HepG2 (cell line): Measurements from ENCODE around the gene SLCO2A1. TPM values are rescaled to one million over a fixed set of nuclear protein-coding genes. Genes with fewer than 3 reads are reported as not detected.

Source experiments
- ATM ChIP-seq: fragments of 450-650 bp; IDR thresholded peaks from 2 replicates; pipeline ENCODE4 v1.7.1; 2017; ENCODE audit warnings: mild to moderate bottlenecking, borderline replicate concordance
- BCL6 ChIP-seq: IDR thresholded peaks from 2 replicates; pipeline ENCODE4 v1.6.1; 2016; ENCODE audit warnings: missing genetic modification reagents, missing compliant biosample characterization
- FIP1L1 ChIP-seq: fragments of 200-400 bp; formaldehyde crosslinking; IDR thresholded peaks from 2 replicates; pipeline ENCODE4 v1.6.1; 2018; ENCODE audit warnings: low read depth, mild to moderate bottlenecking, low read length, moderate library complexity, borderline replicate concordance; ENCODE audit not compliant: insufficient read depth
- GATAD2A ChIP-seq: IDR thresholded peaks from 2 replicates; pipeline ENCODE4 v1.6.1; 2016
- HIC2 ChIP-seq: sonication (generic); formaldehyde crosslinking; IDR thresholded peaks from 2 replicates; pipeline ENCODE4 v1.9.0; 2022; ENCODE audit warnings: low read depth, missing genetic modification reagents
- HOXA7 ChIP-seq: sonication (generic); formaldehyde crosslinking; IDR thresholded peaks from 2 replicates; pipeline ENCODE4 v1.8.1; 2022; ENCODE audit warnings: mild to moderate bottlenecking, missing genetic modification reagents, moderate library complexity
- NBN ChIP-seq: fragments of 450-650 bp; conservative IDR thresholded peaks from 2 replicates; pipeline ENCODE4 v1.6.1; 2017
- PATZ1 ChIP-seq: sonication (generic); formaldehyde crosslinking; IDR thresholded peaks from 2 replicates; pipeline ENCODE4 v1.4.0; 2020; ENCODE audit warnings: missing genetic modification reagents
- PAXIP1 ChIP-seq: sonication (generic); formaldehyde crosslinking; conservative IDR thresholded peaks from 2 replicates; pipeline ENCODE4 v1.4.0; 2020; ENCODE audit warnings: mild to moderate bottlenecking, missing genetic modification reagents, moderate library complexity
- POLR2AphosphoS5 ChIP-seq: IDR thresholded peaks from 2 replicates; pipeline ENCODE4 v1.6.1; 2012; ENCODE audit warnings: low read depth, low read length
- PRPF4 ChIP-seq: fragments of 200-400 bp; formaldehyde crosslinking; IDR thresholded peaks from 2 replicates; pipeline ENCODE4 v1.6.1; 2016; ENCODE audit warnings: low read length, low read depth; ENCODE audit not compliant: poor library complexity, severe bottlenecking
- RXRB ChIP-seq: IDR thresholded peaks from 2 replicates; pipeline ENCODE4 v1.6.1; 2016; ENCODE audit warnings: borderline replicate concordance, missing genetic modification reagents, missing compliant biosample characterization
- SOX13 ChIP-seq, 3 experiments: fragments of 450-650 bp in 1 of 3; sonication (generic) in 1 of 3; formaldehyde crosslinking in 1 of 3; IDR thresholded peaks in 2 of 3; conservative IDR thresholded peaks in 1 of 3; 2 replicates each; pipeline versions ENCODE4 v1.5.0 to v1.6.1; 2016 to 2020; ENCODE audit warnings: antibody characterized with exemption in 1 of 3, mild to moderate bottlenecking in 1 of 3, missing compliant biosample characterization in 1 of 3, missing genetic modification reagents in 1 of 3, moderate library complexity in 1 of 3
- TSC22D2 ChIP-seq: sonication (generic); formaldehyde crosslinking; IDR thresholded peaks from 2 replicates; pipeline ENCODE4 v1.5.1; 2020; ENCODE audit warnings: missing genetic modification reagents, mild to moderate bottlenecking, borderline replicate concordance
- ZNF282 ChIP-seq: fragments of 450-650 bp; IDR thresholded peaks from 2 replicates; pipeline ENCODE4 v1.6.1; 2018; ENCODE audit not compliant: partially characterized antibody
- ZNF552 ChIP-seq: sonication (generic); formaldehyde crosslinking; IDR thresholded peaks from 2 replicates; pipeline ENCODE4 v1.9.0; 2022; ENCODE audit warnings: missing genetic modification reagents, mild to moderate bottlenecking, borderline replicate concordance
- ZNF710 ChIP-seq: sonication (generic); formaldehyde crosslinking; IDR thresholded peaks from 2 replicates; pipeline ENCODE4 v1.5.0; 2020; ENCODE audit warnings: mild to moderate bottlenecking, missing genetic modification reagents, borderline replicate concordance
- ZNF83 ChIP-seq: sonication (generic); formaldehyde crosslinking; IDR thresholded peaks from 2 replicates; pipeline ENCODE4 v1.4.0; 2020; ENCODE audit warnings: missing genetic modification reagents, mild to moderate bottlenecking, borderline replicate concordance
- polyA plus RNA-seq, 8 experiments: library from polyadenylated mRNA; depleted of rRNA in 3 of 8; stranded (reverse) in 7 of 8; unstranded in 1 of 8; fragments of >200 nt; fragmentation: Illumina TruSeq in 4 of 8; extraction: Trizol in 4 of 8; gene quantifications; 2 replicates each; pipeline versions ENCODE4 v1.2.1 to v1.2.3, GENCODE V29; 2011 to 2016; ENCODE audit warnings: low read depth in 4 of 8, missing spikeins in 1 of 8, mixed read lengths in 1 of 8; ENCODE audit not compliant: insufficient read depth in 1 of 8
- total RNA-seq, 5 experiments: library from RNA; depleted of rRNA; stranded (reverse); fragments of >200 nt; fragmentation: Illumina TruSeq; extraction: Trizol; gene quantifications; 2 replicates each; pipeline ENCODE4 v1.2.3, GENCODE V29; 2016; ENCODE audit warnings: low read depth in 1 of 5

SLCO2A1 gene
- total and polyA plus RNA-seq, 2 of the 13 experiments (the other 11 are each of a cell fraction or from before 2014, with no cell fraction given) = 0.04 TPM; not detected in 1

GRCh38 chr3:134030379-134031347 lies 938 bp upstream of the SLCO2A1 start (continued):
- TF ChIP-seq PAXIP1 (CRISPR knock-in tag) (peak; percentile 86), HIC2 (CRISPR knock-in tag) (no peak), ZNF282 (no peak), ZNF710 (CRISPR knock-in tag) (no peak), NBN (no peak), BCL6 (CRISPR knock-in tag) (peak; percentile 74), PATZ1 (CRISPR knock-in tag) (peak; percentile 78), HOXA7 (no peak), GATAD2A (peak; percentile 48; the same call in 1 of the 2 replicates), PRPF4 (peak; percentile 96), RXRB (CRISPR knock-in tag) (0 out of 2 replicates have a peak, but pooled peaks have one; percentile 9), ATM (no peak), FIP1L1 (no peak), SOX13 (IDR thresholded peaks at IDR 0.05) (peak; percentile 52; the same call in 1 of the 2 replicates), SOX13 (CRISPR knock-in tag; conservative IDR thresholded peaks at IDR 0.05 in 1 of 2, IDR thresholded peaks at IDR 0.05 in 1 of 2) (0 out of 4 replicates have a peak, but pooled peaks of 1 of the 2 experiments have one; percentile 12), TSC22D2 (CRISPR knock-in tag) (no peak), ZNF552 (CRISPR knock-in tag) (no peak), POLR2AphosphoS5 (no peak), ZNF83 (CRISPR knock-in tag) (no peak)
